ENCODE data around the gene MYOT. TPM values are rescaled to one million over a fixed set of nuclear protein-coding genes. Genes with fewer than 3 reads are reported as not detected.

MYOT gene
- total RNA-seq, 1 experiment from 2014 or later: not detected

- no TSS peak for BruUV-seq (replicated peaks)
- no peak overlapping the region for H3K9ac ChIP-seq (ENCODE audit: low read length)
- H3K36me3 ChIP-seq (ENCODE audit: low read depth, low read length): no peaks in the 10 kb centered on the region
- H3K4me3 ChIP-seq (ENCODE audit: low read length): no peak overlapping the region
- DNase-seq (peak; percentile 42), ATAC-seq (peak; percentile 58)
- CTCF ChIA-PET: no interaction called here
- no peak overlapping the region for H3K4me2 ChIP-seq (ENCODE audit: low read length)
- H3K27me3 ChIP-seq (ENCODE audit: low read length): no peaks in the 10 kb centered on the region
- H3K27ac ChIP-seq (ENCODE audit: low read length): no peak overlapping the region
- no peaks in the 10 kb centered on the region for H3K9me3 ChIP-seq (ENCODE audit: low read length)
- peaks cover 18% of the 10 kb centered on the region for H3K4me1 ChIP-seq (ENCODE audit: insufficient read depth, low read length)
- POLR2A ChIA-PET (ENCODE audit: unreplicated experiment): interaction anchor here (0.6 kb wide), 1 partner anchor 116 kb away, joined by 3 read pairs; no protein-coding TSS in a partner anchor
- H2AFZ ChIP-seq (ENCODE audit: low read length): peak overlapping the region; percentile 45; the same call in 1 of the 2 replicates
- no peaks in the 10 kb centered on the region for H4K20me1 ChIP-seq (ENCODE audit: low read length)
- H3F3A ChIP-seq (ENCODE audit: low read length, unreplicated experiment): no peaks in the 10 kb centered on the region
- intact Hi-C loops (cut with micrococcal nuclease): no loop called here
- TF ChIP-seq CTCF (conservative IDR thresholded peaks at IDR 0.05; ENCODE audit: low read depth, low read length): no peak
- TF ChIP-seq EZH2phosphoT487 (IDR thresholded peaks at IDR 0.05; ENCODE audit: borderline replicate concordance, low read length): no peak
- no peak for TF ChIP-seq EZH2 (IDR thresholded peaks at IDR 0.05; ENCODE audit: low read length, unreplicated experiment)
- H3K79me2 ChIP-seq (ENCODE audit: low read length): no peaks in the 10 kb centered on the region
- no peaks in the 10 kb centered on the region for H3K9me2 ChIP-seq (replicated peaks; ENCODE audit: low read length)
Measured at GRCh38 chr5:137896560-137896959, 28.9 kb downstream of the MYOT start.

GRCh38 chr5:137899493-137899892 lies 31.8 kb downstream of the MYOT start:
- intact Hi-C loops (cut with micrococcal nuclease): no loop called here
- Histone ChIP-seq H3K4me1 (ENCODE audit: insufficient read depth, low read length) (peaks cover 12% of the 10 kb centered on the region), H3K27me3 (ENCODE audit: low read length) (no peaks in the 10 kb centered on the region), H4K20me1 (ENCODE audit: low read length) (no peaks in the 10 kb centered on the region), H3K9ac (ENCODE audit: low read length) (no peak overlapping the region), H2AFZ (ENCODE audit: low read length) (no peak overlapping the region), H3K4me3 (ENCODE audit: low read length) (no peak overlapping the region), H3K27ac (ENCODE audit: low read length) (no peak overlapping the region), H3K36me3 (ENCODE audit: low read depth, low read length) (no peaks in the 10 kb centered on the region), H3K79me2 (ENCODE audit: low read length) (no peaks in the 10 kb centered on the region), H3K4me2 (ENCODE audit: low read length) (no peak overlapping the region), H3K9me3 (ENCODE audit: low read length) (no peaks in the 10 kb centered on the region), H3K9me2 (replicated peaks; ENCODE audit: low read length) (no peaks in the 10 kb centered on the region), H3F3A (ENCODE audit: low read length, unreplicated experiment) (no peaks in the 10 kb centered on the region)
- POLR2A ChIA-PET (ENCODE audit: unreplicated experiment): no interaction called here
- DNase-seq: no peak
- TF ChIP-seq CTCF (conservative IDR thresholded peaks at IDR 0.05; ENCODE audit: low read depth, low read length) (no peak), EZH2 (IDR thresholded peaks at IDR 0.05; ENCODE audit: low read length, unreplicated experiment) (no peak)
- no peak for ATAC-seq
- CTCF ChIA-PET: no interaction called here
- BruUV-seq (replicated peaks): no TSS peak

GRCh38 chr5:137901011-137901817 lies 33.6 kb downstream of the MYOT start:
- intact Hi-C loops (cut with micrococcal nuclease): no loop called here
- no peak overlapping the region for H3K27ac ChIP-seq (ENCODE audit: low read length)
- H3K4me2 ChIP-seq (ENCODE audit: low read length): no peak overlapping the region
- H3K79me2 ChIP-seq (ENCODE audit: low read length): no peaks in the 10 kb centered on the region
- CTCF ChIA-PET: no interaction called here
- H3K9ac ChIP-seq (ENCODE audit: low read length): no peak overlapping the region
- no peak overlapping the region for H2AFZ ChIP-seq (ENCODE audit: low read length)
- POLR2A ChIA-PET (ENCODE audit: unreplicated experiment): no interaction called here
- no peaks in the 10 kb centered on the region for H3K36me3 ChIP-seq (ENCODE audit: low read depth, low read length)
- TF ChIP-seq CTCF (conservative IDR thresholded peaks at IDR 0.05; ENCODE audit: low read depth, low read length): no peak
- TF ChIP-seq EZH2 (IDR thresholded peaks at IDR 0.05; ENCODE audit: low read length, unreplicated experiment): no peak
- no peak for TF ChIP-seq EZH2phosphoT487 (IDR thresholded peaks at IDR 0.05; ENCODE audit: borderline replicate concordance, low read length)
- H3K4me3 ChIP-seq (ENCODE audit: low read length): no peak overlapping the region
- H3F3A ChIP-seq (ENCODE audit: low read length, unreplicated experiment): no peaks in the 10 kb centered on the region
- H3K9me3 ChIP-seq (ENCODE audit: low read length): no peaks in the 10 kb centered on the region
- H3K27me3 ChIP-seq (ENCODE audit: low read length): no peaks in the 10 kb centered on the region
- H4K20me1 ChIP-seq (ENCODE audit: low read length): no peaks in the 10 kb centered on the region
- no TSS peak for BruUV-seq (replicated peaks)
- DNase-seq (no peak), ATAC-seq (no peak)
- H3K4me1 ChIP-seq (ENCODE audit: insufficient read depth, low read length): peaks cover 4% of the 10 kb centered on the region
- no peaks in the 10 kb centered on the region for H3K9me2 ChIP-seq (replicated peaks; ENCODE audit: low read length)

Measured in PC-3 (cell line).